NCI-H2171 treated with DMSO at 0.1 percent for 48 hours (cell line): Measurements from ENCODE around the gene MDM2.
"Not testable (repeated sequence)": the region's sequence is repeated elsewhere in the genome, so short reads cannot be mapped to it uniquely, and the experiment has no call there.

Source experiments
- DNase-seq: peaks from one replicate; lab custom pipeline; 2025; lab: John Stamatoyannopoulos, UW

MDM2 gene

GRCh38 chr12:68785823-68786222 lies 22.2 kb upstream of the MDM2 start:
- DNase-seq: no peak

GRCh38 chr12:68786929-68787328 lies 21.0 kb upstream of the MDM2 start:
- DNase-seq: no peak

DNA sequence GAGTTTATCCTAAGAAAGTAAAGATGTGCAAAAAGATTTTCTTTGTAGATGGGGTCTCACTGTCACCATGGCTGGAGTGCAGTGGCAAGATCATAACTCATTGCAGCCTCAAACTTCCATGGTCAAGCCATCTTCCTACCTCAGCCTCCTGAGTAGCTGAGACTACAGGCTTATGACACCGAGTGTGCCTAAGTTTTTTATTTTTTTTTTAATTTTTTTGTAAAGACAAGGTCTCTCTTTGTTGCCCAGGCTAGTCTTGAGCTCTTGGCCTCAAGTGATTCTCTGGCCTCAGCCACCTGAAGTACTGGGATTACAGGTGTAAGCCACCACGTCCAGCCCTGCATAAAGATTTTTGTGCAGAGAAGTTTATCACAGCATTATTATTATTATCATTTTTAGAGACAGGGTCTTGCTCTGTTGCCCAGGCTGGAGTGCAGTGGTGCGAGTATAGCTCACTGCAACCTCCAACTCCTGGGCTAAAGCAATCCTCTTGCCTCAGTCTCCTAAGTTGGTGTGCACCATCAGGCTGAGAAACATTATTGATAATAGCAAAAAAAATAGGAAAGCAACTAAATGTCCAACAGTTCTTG lies 19.3 kb upstream of the MDM2 start:
- DNase-seq: no peak

DNA sequence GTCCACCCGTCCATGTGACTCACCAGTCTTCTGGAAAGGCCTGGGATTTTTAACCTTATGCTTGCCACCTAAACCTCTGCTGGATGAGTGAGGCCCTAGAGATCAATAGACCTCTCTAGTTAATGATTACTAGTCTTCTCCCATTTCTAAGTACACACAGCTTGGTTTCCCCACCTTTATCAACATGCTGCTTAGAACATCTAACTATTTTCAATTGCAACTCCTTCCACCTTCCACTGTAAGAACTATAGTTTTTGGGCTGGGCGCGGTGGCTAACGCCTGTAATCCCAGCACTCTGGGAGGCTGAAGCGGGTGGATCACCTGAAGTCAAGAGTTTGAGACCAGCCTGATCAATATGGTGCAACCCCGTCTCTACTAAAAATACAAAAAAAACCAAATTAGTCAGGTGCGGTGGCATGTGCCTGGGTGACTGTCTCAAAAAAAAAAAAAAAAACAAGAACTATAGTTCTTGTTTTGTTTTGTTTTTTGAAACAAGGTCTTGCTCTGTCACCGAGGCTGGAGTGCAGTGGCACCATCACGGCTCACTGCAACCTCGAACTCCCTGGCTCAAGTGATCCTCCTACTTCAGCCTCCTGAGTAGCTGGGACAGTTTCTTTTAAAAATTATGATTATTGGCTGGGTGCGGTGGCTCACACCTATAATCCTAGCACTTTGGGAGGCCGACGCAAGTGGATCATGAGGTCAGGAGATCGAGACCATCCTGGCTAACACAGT lies 18.7 kb upstream of the MDM2 start:
- no peak for DNase-seq

GRCh38 chr12:68790081-68790951 lies 17.7 kb upstream of the MDM2 start:
- DNase-seq: no peak

- DNase-seq: no peak
Observed at GRCh38 chr12:68790952-68791234, 17.1 kb upstream of the MDM2 start.

DNA sequence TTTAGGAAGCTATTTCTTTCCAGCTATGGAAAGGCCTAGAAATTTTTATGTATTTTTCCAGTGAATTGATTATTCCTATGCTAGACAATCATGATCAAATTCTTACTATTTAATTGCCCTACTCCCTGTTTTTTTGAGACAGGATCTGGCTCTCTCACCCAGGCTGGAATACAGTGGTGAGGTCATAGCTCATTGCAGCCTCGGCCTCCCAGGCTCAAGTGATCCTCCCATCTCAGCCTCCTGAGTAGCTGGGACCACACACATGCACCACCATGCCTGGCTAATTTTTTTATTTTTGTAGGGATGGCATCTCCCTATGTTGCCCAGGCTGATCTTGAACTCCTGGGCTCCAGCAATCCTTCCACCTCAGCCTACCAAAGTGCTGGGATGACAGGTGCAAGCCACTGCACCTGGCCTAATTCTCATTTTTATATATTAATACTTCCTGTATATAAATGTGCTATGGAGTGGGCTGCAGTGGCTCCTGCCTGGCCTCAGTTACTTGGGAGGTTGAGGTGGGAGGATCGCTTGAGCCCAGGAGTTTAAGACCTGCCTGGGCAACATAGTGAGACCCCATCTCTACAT lies 16.0 kb upstream of the MDM2 start:
- DNase-seq: no peak

- peak; percentile 10 for DNase-seq
Observed at GRCh38 chr12:68792952-68793351, 15.0 kb upstream of the MDM2 start.

- DNase-seq: no peak
Observed at GRCh38 chr12:68793436-68793835, 14.5 kb upstream of the MDM2 start.

DNA sequence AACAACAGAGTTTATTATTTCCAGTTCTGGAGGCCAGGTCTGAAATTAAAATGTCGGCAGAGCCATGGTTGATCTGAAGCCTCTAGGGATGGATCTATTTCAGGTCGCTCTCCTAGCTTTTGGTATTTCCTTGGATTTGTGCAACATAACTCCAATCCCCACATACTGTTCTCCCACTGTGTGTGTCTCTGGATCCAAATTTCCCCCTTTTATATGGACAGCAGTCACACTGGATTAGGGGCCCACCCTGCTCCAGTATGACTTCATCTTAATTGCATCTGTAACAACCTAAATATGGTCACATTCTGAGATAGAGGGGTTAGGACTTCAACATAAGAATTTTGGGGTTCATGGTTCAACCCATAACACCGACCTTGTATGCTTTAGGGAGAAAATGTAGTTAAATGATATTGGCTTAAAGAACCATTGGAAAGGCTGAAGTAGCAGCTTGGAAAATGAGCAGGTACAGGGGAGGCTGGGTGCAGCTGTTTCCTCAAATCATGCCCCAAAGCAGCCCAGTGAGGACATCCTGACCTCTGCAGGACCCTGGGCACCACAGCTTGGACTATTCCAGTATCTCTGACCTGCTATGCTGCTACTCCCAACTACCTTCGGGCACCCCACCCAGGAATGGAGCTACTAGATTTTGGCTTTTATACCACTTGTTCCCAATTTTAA lies 13.9 kb upstream of the MDM2 start:
- no peak for DNase-seq

GRCh38 chr12:68794653-68795251 lies 13.2 kb upstream of the MDM2 start:
- no peak for DNase-seq

GRCh38 chr12:68796399-68796798 lies 11.6 kb upstream of the MDM2 start:
- no peak for DNase-seq

DNA sequence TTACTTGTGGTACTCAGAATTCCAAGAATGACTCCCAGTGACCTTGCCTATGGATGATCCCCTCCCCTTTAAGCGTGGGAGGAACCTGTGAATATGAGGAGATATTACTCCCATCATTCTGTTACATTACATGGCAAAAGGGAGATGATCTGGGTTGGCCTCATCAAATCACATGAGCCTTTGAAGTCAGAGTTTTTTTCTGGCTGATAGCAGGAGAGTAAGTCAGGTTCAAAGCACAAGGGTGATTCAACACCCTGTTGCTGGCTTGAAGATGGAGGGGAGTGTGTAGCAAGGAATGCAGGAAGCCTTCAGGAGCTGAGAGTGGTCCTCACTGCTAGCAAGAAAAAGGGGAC lies 9.1 kb upstream of the MDM2 start:
- DNase-seq: no peak

- DNase-seq: no peak
Observed at GRCh38 chr12:68800294-68800693, 7.7 kb upstream of the MDM2 start.

- DNase-seq: not testable (repeated sequence)
Observed at GRCh38 chr12:68801124-68801523, 6.9 kb upstream of the MDM2 start.

- not testable (repeated sequence) for DNase-seq
Observed at GRCh38 chr12:68802372-68802745, 5.6 kb upstream of the MDM2 start.

- DNase-seq: not testable (repeated sequence)
Observed at GRCh38 chr12:68802911-68803651, 4.9 kb upstream of the MDM2 start.

DNA sequence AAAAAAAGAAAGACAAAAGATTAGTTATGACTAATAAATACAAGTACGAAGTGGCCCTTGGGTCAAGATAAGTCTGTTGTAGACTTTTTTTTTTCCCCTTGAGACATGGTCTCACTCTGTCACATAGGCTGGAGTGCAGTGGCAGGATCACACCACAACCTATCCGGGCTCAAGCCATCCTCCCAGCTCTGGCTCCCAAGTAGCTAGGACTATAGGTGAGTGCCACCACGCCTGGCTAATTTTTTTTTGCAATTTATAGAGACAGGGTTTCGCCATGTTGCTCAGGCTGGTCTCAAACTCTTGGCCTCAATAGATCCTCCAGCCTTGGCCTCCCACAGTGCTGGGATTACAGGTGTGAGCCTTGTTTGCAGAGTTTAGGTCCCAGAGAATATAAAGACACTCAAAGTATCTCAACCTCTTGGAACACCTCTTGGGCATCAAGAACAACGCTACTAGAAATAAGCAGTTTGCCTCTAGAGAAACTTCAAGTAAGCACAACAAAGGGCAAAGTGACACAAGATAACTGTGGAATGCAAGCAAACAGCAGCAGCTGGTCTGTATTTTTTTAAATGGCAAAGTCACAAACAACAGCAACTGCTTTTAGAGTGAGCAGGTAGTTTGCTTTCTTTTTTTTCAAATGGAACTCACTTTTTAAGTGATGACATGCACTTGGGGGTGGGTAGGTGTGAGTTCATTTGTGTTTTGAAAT lies 3.9 kb upstream of the MDM2 start:
- no peak for DNase-seq

- no peak for DNase-seq
Observed at GRCh38 chr12:68804657-68805591, 3.1 kb upstream of the MDM2 start.
